GM23338 (cell line): ENCODE results near the gene KRTAP2-4.

Source experiments
- CREB1 ChIP-seq: fragments of 250-450 bp; sonication (Bioruptor Pico); IDR thresholded peaks from 2 replicates; pipeline ENCODE4 v1.5.0; 2020; ENCODE audit warnings: low read depth, mild to moderate bottlenecking, moderate library complexity
- EZH2 ChIP-seq: fragments of 200-600 bp; sonication (generic); IDR thresholded peaks from one replicate; pipeline ENCODE4 v1.8.0; 2017; ENCODE audit warnings: antibody characterized with exemption, mild to moderate bottlenecking, low read depth; ENCODE audit not compliant: unreplicated experiment
- EZH2phosphoT487 ChIP-seq: fragments of 200-600 bp; sonication (generic); IDR thresholded peaks from one replicate; pipeline ENCODE4 v1.8.1; 2018; ENCODE audit warnings: antibody characterized with exemption; ENCODE audit not compliant: unreplicated experiment
- JUNB ChIP-seq: IDR thresholded peaks from one replicate; pipeline ENCODE4 v1.6.1; 2016; ENCODE audit warnings: antibody characterized with exemption; ENCODE audit not compliant: unreplicated experiment
- NANOG ChIP-seq: IDR thresholded peaks from 2 replicates; pipeline ENCODE4 v1.6.1; 2016; ENCODE audit warnings: antibody characterized with exemption, borderline replicate concordance
- POLR2AphosphoS5 ChIP-seq: IDR thresholded peaks from 2 replicates; pipeline ENCODE4 v1.6.1; 2016; ENCODE audit warnings: antibody characterized with exemption, low read depth
- TF ChIP-seq, protein P1 (sequence below), 2 experiments: fragments of 200-600 bp in 1 of 2; sonication (generic) in 1 of 2; conservative IDR thresholded peaks; 2 replicates each; pipeline versions ENCODE4 v1.5.1 to v1.6.1; 2016 to 2017; ENCODE audit warnings: antibody characterized with exemption in 2 of 2, low read depth in 2 of 2, mild to moderate bottlenecking in 2 of 2, moderate library complexity in 1 of 2
- TF ChIP-seq, protein P2 (sequence below): IDR thresholded peaks from one replicate; pipeline ENCODE4 v1.6.1; 2018; ENCODE audit warnings: antibody characterized with exemption; ENCODE audit not compliant: unreplicated experiment
- TF ChIP-seq, protein P3 (sequence below): IDR thresholded peaks from 2 replicates; pipeline ENCODE4 v1.6.1; 2016; ENCODE audit warnings: antibody characterized with exemption

DNA sequence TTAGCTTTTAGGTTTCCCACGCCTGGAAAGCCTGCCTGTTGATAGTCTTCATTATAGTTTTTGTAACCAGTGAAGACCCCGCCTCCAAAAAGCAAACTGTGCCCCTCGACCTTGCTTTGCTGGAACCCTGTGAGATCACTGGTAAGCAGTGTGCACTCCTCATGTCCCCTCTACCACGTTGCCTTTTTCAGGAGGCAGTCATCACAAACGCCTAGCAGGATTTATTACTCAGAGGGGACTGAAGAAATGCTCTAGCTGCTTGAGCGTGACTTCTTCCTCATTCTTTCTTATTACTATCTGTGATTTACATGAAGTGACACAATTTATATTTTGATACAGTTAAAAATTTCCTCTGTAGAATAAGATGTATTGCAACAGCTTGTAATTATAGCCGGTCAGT lies 50.2 kb downstream of the KRTAP2-4 start:
- no peak for TF ChIP-seq POLR2AphosphoS5
- TF ChIP-seq, protein P1, sequence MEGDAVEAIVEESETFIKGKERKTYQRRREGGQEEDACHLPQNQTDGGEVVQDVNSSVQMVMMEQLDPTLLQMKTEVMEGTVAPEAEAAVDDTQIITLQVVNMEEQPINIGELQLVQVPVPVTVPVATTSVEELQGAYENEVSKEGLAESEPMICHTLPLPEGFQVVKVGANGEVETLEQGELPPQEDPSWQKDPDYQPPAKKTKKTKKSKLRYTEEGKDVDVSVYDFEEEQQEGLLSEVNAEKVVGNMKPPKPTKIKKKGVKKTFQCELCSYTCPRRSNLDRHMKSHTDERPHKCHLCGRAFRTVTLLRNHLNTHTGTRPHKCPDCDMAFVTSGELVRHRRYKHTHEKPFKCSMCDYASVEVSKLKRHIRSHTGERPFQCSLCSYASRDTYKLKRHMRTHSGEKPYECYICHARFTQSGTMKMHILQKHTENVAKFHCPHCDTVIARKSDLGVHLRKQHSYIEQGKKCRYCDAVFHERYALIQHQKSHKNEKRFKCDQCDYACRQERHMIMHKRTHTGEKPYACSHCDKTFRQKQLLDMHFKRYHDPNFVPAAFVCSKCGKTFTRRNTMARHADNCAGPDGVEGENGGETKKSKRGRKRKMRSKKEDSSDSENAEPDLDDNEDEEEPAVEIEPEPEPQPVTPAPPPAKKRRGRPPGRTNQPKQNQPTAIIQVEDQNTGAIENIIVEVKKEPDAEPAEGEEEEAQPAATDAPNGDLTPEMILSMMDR (conservative IDR thresholded peaks at IDR 0.05; ENCODE audit: low read depth in 2 of 2), result no peak
- no peak for TF ChIP-seq EZH2phosphoT487
- TF ChIP-seq, protein P2, sequence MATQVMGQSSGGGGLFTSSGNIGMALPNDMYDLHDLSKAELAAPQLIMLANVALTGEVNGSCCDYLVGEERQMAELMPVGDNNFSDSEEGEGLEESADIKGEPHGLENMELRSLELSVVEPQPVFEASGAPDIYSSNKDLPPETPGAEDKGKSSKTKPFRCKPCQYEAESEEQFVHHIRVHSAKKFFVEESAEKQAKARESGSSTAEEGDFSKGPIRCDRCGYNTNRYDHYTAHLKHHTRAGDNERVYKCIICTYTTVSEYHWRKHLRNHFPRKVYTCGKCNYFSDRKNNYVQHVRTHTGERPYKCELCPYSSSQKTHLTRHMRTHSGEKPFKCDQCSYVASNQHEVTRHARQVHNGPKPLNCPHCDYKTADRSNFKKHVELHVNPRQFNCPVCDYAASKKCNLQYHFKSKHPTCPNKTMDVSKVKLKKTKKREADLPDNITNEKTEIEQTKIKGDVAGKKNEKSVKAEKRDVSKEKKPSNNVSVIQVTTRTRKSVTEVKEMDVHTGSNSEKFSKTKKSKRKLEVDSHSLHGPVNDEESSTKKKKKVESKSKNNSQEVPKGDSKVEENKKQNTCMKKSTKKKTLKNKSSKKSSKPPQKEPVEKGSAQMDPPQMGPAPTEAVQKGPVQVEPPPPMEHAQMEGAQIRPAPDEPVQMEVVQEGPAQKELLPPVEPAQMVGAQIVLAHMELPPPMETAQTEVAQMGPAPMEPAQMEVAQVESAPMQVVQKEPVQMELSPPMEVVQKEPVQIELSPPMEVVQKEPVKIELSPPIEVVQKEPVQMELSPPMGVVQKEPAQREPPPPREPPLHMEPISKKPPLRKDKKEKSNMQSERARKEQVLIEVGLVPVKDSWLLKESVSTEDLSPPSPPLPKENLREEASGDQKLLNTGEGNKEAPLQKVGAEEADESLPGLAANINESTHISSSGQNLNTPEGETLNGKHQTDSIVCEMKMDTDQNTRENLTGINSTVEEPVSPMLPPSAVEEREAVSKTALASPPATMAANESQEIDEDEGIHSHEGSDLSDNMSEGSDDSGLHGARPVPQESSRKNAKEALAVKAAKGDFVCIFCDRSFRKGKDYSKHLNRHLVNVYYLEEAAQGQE, result no peak
- no peak for TF ChIP-seq JUNB
- TF ChIP-seq NANOG, result no peak
- no peak for TF ChIP-seq EZH2
- no peak for TF ChIP-seq CREB1 (CRISPR knock-in tag)
- TF ChIP-seq, protein P3, sequence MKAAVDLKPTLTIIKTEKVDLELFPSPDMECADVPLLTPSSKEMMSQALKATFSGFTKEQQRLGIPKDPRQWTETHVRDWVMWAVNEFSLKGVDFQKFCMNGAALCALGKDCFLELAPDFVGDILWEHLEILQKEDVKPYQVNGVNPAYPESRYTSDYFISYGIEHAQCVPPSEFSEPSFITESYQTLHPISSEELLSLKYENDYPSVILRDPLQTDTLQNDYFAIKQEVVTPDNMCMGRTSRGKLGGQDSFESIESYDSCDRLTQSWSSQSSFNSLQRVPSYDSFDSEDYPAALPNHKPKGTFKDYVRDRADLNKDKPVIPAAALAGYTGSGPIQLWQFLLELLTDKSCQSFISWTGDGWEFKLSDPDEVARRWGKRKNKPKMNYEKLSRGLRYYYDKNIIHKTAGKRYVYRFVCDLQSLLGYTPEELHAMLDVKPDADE, result no peak
